ENCODE measurements around the gene ETV2. TPM values are rescaled to one million over a fixed set of nuclear protein-coding genes. Genes with fewer than 3 reads are reported as not detected.

ETV2 gene
- total RNA-seq, 1 experiment from 2014 or later = 0.30 TPM

Other genes with a start within 250 kb of the ETV2 start
- not detected in 2 replicates for gene FFAR2, start 193.5 kb upstream of the ETV2 start, total RNA-seq (2014; rRNA removed; shearing (Covaris generic))
- gene KRTDAP, start 151.3 kb upstream of the ETV2 start, total RNA-seq (2014; rRNA removed; shearing (Covaris generic)) = not detected in 2 replicates
- 0.40 TPM in 1 of 2 replicates, not detected in the other for gene DMKN, start 128.1 kb upstream of the ETV2 start, total RNA-seq (2014; rRNA removed; shearing (Covaris generic))
- gene SBSN, start 113.4 kb upstream of the ETV2 start, total RNA-seq (2014; rRNA removed; shearing (Covaris generic)) = not detected in 2 replicates
- not detected in 2 replicates for gene GAPDHS, start 108.3 kb upstream of the ETV2 start, total RNA-seq (2014; rRNA removed; shearing (Covaris generic))
- gene TMEM147, start 96.1 kb upstream of the ETV2 start, total RNA-seq (2014; rRNA removed; shearing (Covaris generic)) = 231 and 277 TPM in 2 replicates
- not detected in 2 replicates for gene ATP4A, start 78.1 kb upstream of the ETV2 start, total RNA-seq (2014; rRNA removed; shearing (Covaris generic))
- gene PMIS2, start 55.6 kb upstream of the ETV2 start, total RNA-seq (2014; rRNA removed; shearing (Covaris generic)) = not detected in 2 replicates
- gene HAUS5, start 29.0 kb upstream of the ETV2 start, total RNA-seq (2014; rRNA removed; shearing (Covaris generic)) = 8.6 and 9.9 TPM in 2 replicates
- gene RBM42, start 12.7 kb upstream of the ETV2 start, total RNA-seq (2014; rRNA removed; shearing (Covaris generic)) = 72.5 and 80.0 TPM in 2 replicates
- gene COX6B1, start 6.6 kb downstream of the ETV2 start, total RNA-seq (2014; rRNA removed; shearing (Covaris generic)) = 297 and 343 TPM in 2 replicates
- gene UPK1A, start 24.8 kb downstream of the ETV2 start, total RNA-seq (2014; rRNA removed; shearing (Covaris generic)) = 0.25 TPM in 1 of 2 replicates, not detected in the other
- not detected in 2 replicates for gene ZBTB32, start 62.8 kb downstream of the ETV2 start, total RNA-seq (2014; rRNA removed; shearing (Covaris generic))
- 7.7 and 9.4 TPM in 2 replicates for gene KMT2B, start 76.3 kb downstream of the ETV2 start, total RNA-seq (2014; rRNA removed; shearing (Covaris generic))
- 0.49 and 1.6 TPM in 2 replicates for gene IGFLR1, start 100.7 kb downstream of the ETV2 start, total RNA-seq (2014; rRNA removed; shearing (Covaris generic))
- gene U2AF1L4, start 103.7 kb downstream of the ETV2 start, total RNA-seq (2014; rRNA removed; shearing (Covaris generic)) = 21.0 and 21.8 TPM in 2 replicates
- gene PSENEN, start 103.9 kb downstream of the ETV2 start, total RNA-seq (2014; rRNA removed; shearing (Covaris generic)) = 63.8 and 70.6 TPM in 2 replicates
- 7.0 and 8.4 TPM in 2 replicates for gene LIN37, start 106.8 kb downstream of the ETV2 start, total RNA-seq (2014; rRNA removed; shearing (Covaris generic))
- 3.7 and 6.7 TPM in 2 replicates for gene HSPB6, start 115.3 kb downstream of the ETV2 start, total RNA-seq (2014; rRNA removed; shearing (Covaris generic))
- 7.4 and 8.0 TPM in 2 replicates for gene PROSER3, start 116.4 kb downstream of the ETV2 start, total RNA-seq (2014; rRNA removed; shearing (Covaris generic))
- gene ARHGAP33, start 133.8 kb downstream of the ETV2 start, total RNA-seq (2014; rRNA removed; shearing (Covaris generic)) = 3.1 and 3.5 TPM in 2 replicates
- not detected in 2 replicates for gene PRODH2, start 171.1 kb downstream of the ETV2 start, total RNA-seq (2014; rRNA removed; shearing (Covaris generic))
- gene NPHS1, start 210.8 kb downstream of the ETV2 start, total RNA-seq (2014; rRNA removed; shearing (Covaris generic)) = not detected in 2 replicates
- gene KIRREL2, start 215.2 kb downstream of the ETV2 start, total RNA-seq (2014; rRNA removed; shearing (Covaris generic)) = 0.12 and 0.32 TPM in 2 replicates
- gene APLP1, start 226.8 kb downstream of the ETV2 start, total RNA-seq (2014; rRNA removed; shearing (Covaris generic)) = 12.2 and 19.5 TPM in 2 replicates